NOMO-1 treated with DMSO at 0.1 percent for 48 hours (cell line): Measurements from ENCODE around the gene GCSH.

ENCODE experiments used
- DNase-seq: peaks from one replicate; lab custom pipeline; 2025; ENCODE audit not compliant: unreplicated experiment; lab: John Stamatoyannopoulos, UW

GCSH gene

DNA sequence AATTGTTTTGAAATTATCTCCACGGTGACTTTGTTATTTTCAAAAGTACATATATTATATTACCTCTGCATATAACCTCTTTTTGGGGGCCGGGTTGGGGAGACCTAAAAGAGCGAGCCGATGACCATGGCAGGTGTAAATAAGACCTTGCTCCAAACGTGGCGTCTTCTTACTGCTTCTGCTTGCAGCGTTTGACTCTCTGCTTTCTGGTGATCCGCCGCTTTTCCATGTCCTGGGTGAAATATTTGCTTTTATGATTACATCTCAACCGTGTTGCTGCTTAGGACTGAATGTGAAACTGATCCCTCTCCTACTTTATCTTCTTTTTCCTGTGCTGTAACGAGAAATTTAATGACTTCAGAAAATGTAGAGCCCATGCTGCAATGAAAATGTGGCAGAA, 42.4 kb downstream of the GCSH start:
- no peak for DNase-seq

DNA sequence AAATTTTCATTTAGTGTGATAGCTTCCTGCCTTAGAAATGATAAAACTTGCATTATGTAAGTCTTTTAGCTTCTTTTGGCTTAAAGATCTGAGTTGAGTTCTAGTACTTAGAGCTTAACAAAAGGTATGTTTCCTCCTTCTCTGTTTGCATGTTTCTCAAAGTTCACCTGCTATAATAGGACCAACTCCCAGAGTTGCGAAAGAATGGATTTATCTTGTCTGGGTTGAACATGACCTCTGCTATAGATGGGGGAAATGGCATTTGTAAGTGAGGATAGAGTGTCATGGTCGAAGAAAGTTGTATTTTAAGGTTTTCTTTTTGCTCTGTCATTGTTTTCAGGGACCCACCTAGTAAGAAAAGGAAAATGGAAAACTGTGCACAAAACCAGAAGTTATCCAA, 53.4 kb downstream of the GCSH start:
- DNase-seq: no peak

DNA sequence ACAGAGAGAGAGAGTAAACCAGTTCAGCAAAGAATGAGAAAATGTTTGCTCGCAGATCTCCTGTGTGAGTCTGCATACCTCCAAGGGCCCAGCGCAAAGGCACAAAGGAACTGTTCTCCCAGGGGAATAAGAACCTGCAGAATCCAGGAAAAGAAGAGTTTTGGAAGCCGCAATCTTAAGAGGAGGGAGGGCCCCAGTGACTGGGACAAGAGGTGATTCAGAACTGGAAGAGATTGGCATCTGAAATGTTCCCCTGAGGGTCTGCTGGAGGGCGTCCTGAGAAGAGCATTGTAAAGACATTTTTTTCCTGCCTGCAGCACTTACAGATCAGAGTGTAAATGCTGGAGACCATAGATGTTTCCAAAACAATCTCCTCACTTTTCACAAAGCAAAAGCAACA, 54.5 kb downstream of the GCSH start:
- no peak for DNase-seq

DNA sequence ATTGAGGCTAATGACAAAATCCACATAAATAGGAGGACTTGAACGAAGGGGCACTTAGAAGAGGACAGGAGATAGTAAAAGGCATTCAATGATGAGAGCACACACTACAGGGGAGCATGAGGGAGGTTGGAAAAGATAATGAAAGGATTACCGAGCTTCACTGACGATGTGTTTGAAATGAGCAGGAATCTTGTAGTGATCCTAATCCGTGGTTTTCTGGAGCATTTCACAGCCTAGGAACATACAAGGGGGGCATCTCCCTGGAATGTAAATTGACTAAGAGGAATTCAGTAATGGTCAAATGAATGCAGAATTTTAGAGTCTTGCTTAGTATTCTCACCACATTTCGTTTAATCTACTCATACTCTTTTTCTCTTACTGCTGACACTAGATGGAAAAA, 55.4 kb downstream of the GCSH start:
- DNase-seq: no peak

DNA sequence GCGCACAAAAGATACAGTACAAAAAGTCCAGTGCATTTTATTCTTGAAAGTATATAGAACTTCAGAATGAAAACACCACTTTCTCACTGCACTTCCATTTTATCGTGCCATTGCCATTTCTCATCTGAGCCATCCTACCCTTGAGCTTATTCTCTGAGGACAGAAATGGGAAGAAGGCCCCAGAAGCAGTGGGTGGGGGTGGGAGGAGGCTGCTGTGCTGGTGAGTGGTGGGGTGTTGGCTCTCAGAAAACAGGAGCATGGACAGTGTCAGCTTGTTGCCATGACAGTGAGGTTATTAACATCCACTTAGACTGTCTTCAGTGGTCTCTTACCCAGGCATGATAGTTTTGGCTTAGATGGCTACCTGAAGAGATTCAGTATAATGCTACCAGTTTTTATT, 56.1 kb downstream of the GCSH start:
- DNase-seq: no peak

DNA sequence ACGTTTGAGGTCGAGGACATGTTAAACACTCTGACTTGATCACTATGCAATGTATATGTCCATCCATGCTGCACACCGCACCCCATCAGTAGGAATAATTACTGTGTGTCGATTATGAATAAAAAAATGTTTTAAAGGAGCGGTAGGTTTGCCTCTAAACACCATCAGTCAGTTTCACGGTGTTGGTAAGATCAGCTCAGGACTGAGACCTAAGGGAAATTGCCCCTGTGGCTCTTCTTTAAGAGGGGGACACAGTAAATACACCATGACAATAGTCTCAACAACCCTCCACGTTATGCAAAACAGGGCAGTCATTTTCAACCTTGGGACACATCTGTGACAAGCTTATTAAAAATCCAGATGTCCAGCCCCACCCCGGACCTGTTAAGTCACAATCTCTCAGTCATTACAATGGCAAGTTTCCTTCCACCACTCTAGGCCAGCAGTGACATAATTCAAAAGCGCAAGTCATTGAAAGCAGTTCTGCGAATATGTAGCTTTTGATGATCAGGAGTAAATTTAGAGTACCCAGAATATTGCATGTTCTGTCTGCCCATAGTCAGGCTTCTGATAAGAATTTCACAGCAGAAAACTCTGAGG, 59.3 kb downstream of the GCSH start:
- peak; percentile 14 for DNase-seq

DNA sequence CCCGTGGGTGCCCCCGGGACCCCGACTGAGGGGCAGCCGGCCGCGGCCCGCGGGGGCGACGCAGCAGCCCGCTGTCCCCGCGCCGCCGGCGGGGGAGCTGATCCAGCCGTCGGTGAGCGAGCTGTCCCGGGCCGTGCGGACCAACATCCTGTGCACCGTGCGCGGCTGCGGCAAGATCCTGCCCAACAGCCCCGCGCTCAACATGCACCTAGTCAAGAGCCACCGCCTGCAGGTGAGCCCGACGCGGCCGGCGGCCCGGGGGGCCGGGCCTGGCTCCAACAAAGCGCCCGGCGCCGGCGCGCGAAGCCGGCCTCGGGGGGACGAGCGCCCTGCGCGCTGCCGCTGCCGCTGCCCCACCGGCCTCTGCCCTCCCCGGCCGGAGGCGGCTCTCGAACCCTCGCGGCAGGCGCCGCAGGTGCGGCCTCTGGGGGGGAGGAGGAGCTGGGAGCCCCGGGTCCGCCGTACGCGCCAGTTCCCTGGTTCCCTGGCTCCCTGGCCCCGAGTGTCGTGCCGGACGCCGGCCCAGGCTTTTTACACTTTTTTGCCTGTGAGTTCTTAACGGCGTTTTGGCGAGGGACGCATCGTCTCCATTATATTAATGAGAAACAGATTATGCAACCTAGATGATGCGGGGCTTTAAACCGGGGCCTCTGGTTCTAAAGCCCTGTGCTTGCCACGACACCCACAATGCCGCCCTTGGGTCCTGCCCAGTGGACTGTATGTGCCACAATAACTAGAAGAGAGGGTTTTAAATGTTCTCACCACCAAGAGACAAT, 60.0 kb downstream of the GCSH start:
- DNase-seq: peak; percentile 15

DNA sequence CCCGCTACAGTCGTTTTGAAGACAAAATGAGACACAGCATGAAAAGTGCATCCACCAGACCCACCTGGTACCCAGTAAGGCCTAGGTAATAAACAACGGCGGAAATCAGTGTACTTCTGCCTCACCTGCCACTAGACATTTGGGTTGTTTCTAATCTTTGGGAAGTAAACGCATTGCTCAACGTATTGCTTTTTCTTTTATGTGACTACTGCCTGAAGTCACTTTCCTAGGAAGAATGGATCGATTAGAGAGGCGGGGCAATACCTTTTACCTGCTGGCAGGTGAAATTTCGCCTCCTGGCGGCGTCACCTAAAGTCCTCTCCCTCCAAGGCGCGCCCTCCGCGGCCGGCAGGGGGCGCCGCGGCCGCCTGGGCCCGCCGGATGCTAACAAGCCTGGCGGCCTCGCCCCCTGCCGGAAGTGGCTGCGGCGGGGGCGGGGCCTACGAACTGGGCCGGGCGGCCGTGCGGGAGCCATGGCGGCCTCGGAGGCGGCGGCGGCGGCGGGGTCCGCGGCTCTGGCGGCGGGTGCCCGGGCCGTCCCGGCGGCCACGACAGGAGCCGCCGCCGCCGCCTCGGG, 60.7 kb downstream of the GCSH start, which contains the start of gene ATMIN:
Gene ATMIN (plus strand): TSS at position 445 of the 577 bp plus-strand sequence. CDS start 29 bp downstream, at position 474.
- DNase-seq: peak; percentile 79
